Cardiac fibroblast (primary cell): ENCODE data around the gene GPRC5D.
A peak's percentile ranks its signal among the peaks of the same experiment; 100 is the strongest.

ENCODE experiments used
- DNase-seq, 2 donors: peaks; one replicate each; pipeline versions ENCODE4 v3.0.0 to v3.0.0-alpha.2; 2010; ENCODE audit warnings: low read depth in 2 of 2
- H3K4me3 ChIP-seq, 2 donors: replicated peaks in 1 of 2; 1 replicate in 1 of 2; 2 replicates in 1 of 2; pipeline ENCODE4 v1.5.1; 2011; ENCODE audit warnings: low read depth in 2 of 2, low read length in 2 of 2, mild to moderate bottlenecking in 2 of 2, moderate library complexity in 1 of 2
- TF ChIP-seq, protein P1 (sequence below): IDR thresholded peaks from one replicate; pipeline ENCODE4 v1.5.1; 2011; ENCODE audit warnings: low read depth, mild to moderate bottlenecking, low read length, inconsistent platforms

The GPRC5D gene

DNA sequence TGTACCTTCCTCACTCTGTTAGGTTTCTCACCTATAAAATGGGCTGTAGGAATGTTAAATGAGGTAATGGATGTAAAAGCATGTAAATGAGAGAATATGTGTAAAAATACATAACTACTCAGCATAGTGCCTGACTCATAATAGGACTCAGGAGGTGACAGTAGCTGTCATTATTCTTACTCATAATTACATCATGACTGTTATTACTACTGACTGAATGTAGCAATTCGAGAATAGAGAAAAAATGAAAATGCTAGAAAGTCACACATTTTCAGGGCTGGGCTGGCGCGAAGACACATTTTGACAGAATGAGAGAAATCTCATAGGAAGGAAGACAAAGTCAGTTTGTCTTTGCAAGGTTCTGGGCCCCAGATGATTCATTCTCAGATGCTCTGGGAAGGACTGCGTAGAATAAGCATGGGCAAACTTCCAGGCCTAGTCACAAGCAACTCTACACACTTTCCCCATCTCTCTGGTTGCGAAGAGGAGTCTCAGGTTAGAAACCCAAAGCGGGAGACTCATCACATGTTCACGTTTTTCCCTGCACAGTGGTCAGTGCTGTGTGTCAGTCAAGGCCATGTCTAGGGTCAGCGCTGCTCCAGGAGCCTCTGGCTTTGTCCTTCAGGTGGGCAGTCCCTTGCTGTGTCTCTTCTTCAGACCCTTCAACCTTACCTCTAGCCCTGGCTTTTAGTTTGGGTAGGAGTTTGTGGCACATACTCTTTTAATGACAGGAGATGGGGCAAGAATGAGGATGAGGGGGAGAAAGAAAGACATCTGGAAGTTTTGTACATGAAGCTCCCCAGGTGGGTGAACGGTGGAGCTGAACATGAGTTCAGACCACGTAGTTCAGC is 52.2 kb downstream of the GPRC5D start:
- DNase-seq: peak; percentile 96 to 98
- H3K4me3 ChIP-seq: no peak overlapping the region
- TF ChIP-seq, protein P1, sequence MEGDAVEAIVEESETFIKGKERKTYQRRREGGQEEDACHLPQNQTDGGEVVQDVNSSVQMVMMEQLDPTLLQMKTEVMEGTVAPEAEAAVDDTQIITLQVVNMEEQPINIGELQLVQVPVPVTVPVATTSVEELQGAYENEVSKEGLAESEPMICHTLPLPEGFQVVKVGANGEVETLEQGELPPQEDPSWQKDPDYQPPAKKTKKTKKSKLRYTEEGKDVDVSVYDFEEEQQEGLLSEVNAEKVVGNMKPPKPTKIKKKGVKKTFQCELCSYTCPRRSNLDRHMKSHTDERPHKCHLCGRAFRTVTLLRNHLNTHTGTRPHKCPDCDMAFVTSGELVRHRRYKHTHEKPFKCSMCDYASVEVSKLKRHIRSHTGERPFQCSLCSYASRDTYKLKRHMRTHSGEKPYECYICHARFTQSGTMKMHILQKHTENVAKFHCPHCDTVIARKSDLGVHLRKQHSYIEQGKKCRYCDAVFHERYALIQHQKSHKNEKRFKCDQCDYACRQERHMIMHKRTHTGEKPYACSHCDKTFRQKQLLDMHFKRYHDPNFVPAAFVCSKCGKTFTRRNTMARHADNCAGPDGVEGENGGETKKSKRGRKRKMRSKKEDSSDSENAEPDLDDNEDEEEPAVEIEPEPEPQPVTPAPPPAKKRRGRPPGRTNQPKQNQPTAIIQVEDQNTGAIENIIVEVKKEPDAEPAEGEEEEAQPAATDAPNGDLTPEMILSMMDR: no peak

DNA sequence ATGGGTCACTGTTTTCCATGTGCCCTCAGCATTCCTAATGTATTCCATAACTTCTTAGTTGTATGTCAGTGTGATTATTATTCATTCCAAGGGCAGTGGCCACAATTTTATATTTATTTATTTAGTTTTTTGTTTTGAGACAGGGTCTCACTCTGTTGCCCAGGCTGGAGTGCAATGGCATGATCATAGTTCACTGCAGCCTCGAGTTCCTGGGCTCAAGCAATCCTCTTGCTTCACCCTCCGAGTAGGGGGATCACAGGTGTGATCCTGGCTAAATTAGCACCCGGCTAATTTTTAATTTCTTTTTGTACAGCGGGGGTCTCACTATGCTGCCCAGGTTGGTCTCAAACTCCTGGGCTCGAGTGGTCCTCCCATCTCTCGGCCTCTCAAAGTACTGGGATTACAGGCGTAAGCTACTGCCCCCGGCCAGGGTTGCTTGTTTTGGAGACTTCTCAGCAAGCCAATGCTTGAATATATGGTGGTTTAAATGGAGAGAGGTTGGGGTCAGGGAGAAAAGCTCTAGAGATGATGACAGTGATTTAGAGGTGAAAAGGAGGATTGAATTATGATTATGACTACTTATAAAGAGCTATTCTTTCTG is 53.0 kb downstream of the GPRC5D start:
- no peak overlapping the region for H3K4me3 ChIP-seq
- no peak for DNase-seq
- TF ChIP-seq, protein P1: no peak

DNA sequence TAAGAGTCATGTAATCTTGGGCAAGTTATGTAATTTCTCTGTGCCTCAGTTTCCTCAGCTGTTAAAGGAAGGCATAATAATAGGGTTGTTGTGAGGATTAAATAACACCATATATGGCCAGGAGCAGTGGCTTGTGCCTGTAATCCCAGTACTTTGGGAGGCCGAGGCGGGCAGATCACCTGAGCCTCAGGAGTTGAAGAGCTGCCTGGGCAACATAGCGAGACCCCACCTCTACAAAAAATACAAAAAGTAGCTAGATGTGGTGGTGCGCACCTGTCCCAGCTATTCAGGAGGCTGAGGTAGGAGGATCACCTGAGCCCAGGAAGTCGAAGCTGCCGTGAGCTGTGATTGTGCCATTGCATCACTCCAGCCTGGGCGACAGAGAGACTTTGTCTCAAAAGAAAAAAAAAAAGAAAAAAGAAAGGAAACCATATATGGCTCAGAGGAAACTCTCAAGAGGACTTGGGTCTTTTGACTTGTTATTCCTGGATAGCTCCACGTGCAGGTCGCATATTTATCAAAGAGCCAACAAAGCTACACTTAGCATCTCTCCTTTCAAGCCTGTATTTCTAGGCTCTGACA is 53.7 kb downstream of the GPRC5D start:
- TF ChIP-seq, protein P1: no peak
- DNase-seq: no peak
- no peak overlapping the region for H3K4me3 ChIP-seq

DNA sequence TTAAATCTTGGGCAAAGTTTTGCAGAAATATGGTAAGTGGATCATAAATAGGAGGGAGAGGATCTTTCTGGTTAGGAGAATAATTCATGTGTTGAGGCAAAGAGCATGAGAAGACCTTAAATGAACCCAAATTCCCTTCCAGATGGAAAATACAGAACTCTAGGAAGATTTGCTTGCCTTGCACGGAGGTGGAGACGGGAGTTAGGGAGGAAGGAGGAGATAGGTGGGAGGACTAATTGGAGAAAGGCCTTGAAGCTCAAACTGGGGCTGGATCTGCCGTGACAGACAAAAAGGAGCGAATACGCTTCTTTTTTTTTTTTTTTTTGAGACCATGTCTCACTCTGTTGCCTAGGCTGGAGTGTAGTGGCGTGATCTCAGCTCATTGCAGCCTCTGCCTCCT is 54.7 kb downstream of the GPRC5D start:
- TF ChIP-seq, protein P1: no peak
- no peak for DNase-seq

DNA sequence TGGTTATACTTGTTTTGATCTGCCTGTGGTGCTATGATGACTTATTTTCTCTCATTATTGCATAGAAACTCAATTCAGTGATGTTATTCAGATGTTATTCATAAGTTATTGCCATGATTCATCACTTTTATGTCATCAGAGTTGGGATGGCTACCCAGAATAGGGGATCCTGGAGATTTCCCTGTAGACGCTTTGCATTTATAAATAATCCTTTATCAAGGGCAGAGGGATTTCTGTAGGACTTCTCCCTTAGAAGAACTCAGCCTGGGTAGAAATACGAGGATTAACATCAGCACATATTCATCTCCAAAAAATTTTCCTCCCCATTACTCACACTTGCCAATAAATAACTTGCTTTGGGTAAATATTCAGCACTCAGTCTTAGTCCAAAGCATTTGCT is 55.7 kb downstream of the GPRC5D start:
- no peak overlapping the region for H3K4me3 ChIP-seq
- peak; percentile 64 to 74 for DNase-seq
- TF ChIP-seq, protein P1: no peak

More for the DNA sequence above, 54.7 kb downstream of the GPRC5D start:
- no peak overlapping the region for H3K4me3 ChIP-seq

DNA sequence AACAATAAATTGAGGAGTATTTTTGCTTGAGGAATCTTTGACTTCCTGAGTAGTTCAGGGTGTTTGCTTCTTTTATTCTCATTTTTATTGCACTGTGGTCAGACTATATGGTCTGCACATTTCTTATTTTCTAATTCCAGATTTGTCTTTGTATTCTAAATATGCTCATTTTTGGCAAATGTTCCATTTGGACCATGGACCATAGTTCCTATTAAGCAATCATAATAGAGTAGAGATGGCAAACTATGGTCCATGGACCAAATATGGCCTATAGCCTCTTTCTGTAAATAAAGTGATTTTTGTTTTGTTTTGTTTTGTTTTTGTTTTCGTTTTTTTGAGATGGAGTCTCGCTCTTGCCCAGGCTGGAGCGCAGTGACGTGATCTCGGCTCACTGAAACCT is 58.5 kb downstream of the GPRC5D start:
- TF ChIP-seq, protein P1: no peak
- DNase-seq: no peak
- H3K4me3 ChIP-seq: no peak overlapping the region
